ENCODE measurements around the gene PUS3. TPM values are rescaled to one million over a fixed set of nuclear protein-coding genes. Genes with fewer than 3 reads are reported as not detected.
"Not testable (repeated sequence)": the region's sequence is repeated elsewhere in the genome, so short reads cannot be mapped to it uniquely, and the experiment has no call there.

Gene PUS3
- polyA plus RNA-seq, 1 donor from 2014 or later, result 10.0 TPM

- peaks cover 0 to 7% (median 4%) of the 10 kb centered on the region in 3 donors for H3K4me1 Mint-ChIP-seq
- H3K4me3 Mint-ChIP-seq, result no peak overlapping the region
- H3K9me3 Mint-ChIP-seq, result peaks cover 2 to 12% (median 5%) of the 10 kb centered on the region in 3 donors
- H3K27me3 Mint-ChIP-seq, result no peaks in the 10 kb centered on the region
- no peak overlapping the region for H3K27ac Mint-ChIP-seq
- peaks cover 2% of the 10 kb centered on the region for H3K36me3 Mint-ChIP-seq
Observed at GRCh38 chr11:125874556-125875124, 28.4 kb downstream of the PUS3 start.

GRCh38 chr11:125873881-125874555 lies 29.0 kb downstream of the PUS3 start:
- Mint-ChIP-seq H3K36me3 (peaks cover 2% of the 10 kb centered on the region), H3K9me3 (peaks cover 2 to 12% (median 5%) of the 10 kb centered on the region in 3 donors), H3K27me3 (no peaks in the 10 kb centered on the region), H3K4me1 (peaks cover 0 to 7% (median 4%) of the 10 kb centered on the region in 3 donors), H3K4me3 (no peak overlapping the region), H3K27ac (no peak overlapping the region)

- Mint-ChIP-seq H3K9me3 (peaks cover 2 to 12% (median 5%) of the 10 kb centered on the region in 3 donors), H3K27me3 (no peaks in the 10 kb centered on the region), H3K27ac (no peak overlapping the region), H3K4me1 (peaks cover 0 to 7% (median 4%) of the 10 kb centered on the region in 3 donors), H3K36me3 (peaks cover 2% of the 10 kb centered on the region), H3K4me3 (peak overlapping the region in 1 of 4 donors; percentile 15)
Observed at GRCh38 chr11:125872138-125872491, 30.9 kb downstream of the PUS3 start.

- Mint-ChIP-seq H3K4me3 (no peak overlapping the region), H3K27me3 (no peaks in the 10 kb centered on the region), H3K27ac (no peak overlapping the region), H3K36me3 (peaks cover 2% of the 10 kb centered on the region), H3K9me3 (peaks cover 2 to 12% (median 5%) of the 10 kb centered on the region in 3 donors), H3K4me1 (peaks cover 0 to 7% (median 4%) of the 10 kb centered on the region in 3 donors)
Observed at GRCh38 chr11:125871391-125872137, 31.4 kb downstream of the PUS3 start.

GRCh38 chr11:125869521-125869920 lies 33.5 kb downstream of the PUS3 start:
- no peak overlapping the region for H3K4me3 Mint-ChIP-seq
- H3K4me1 Mint-ChIP-seq, result peaks cover 0 to 7% (median 2%) of the 10 kb centered on the region in 3 donors
- H3K9me3 Mint-ChIP-seq, result peaks cover 2 to 12% (median 5%) of the 10 kb centered on the region in 3 donors
- no peaks in the 10 kb centered on the region for H3K27me3 Mint-ChIP-seq
- H3K36me3 Mint-ChIP-seq, result peaks cover 2% of the 10 kb centered on the region
- no peak overlapping the region for H3K27ac Mint-ChIP-seq

- H3K4me3 Mint-ChIP-seq, H3K36me3 Mint-ChIP-seq, H3K27me3 Mint-ChIP-seq, H3K9me3 Mint-ChIP-seq, H3K27ac Mint-ChIP-seq, H3K4me1 Mint-ChIP-seq: not testable (repeated sequence)
Observed at GRCh38 chr11:125865354-125865753, 37.7 kb downstream of the PUS3 start.

GRCh38 chr11:125862786-125863185 lies 40.2 kb downstream of the PUS3 start:
- H3K36me3 Mint-ChIP-seq, H3K4me1 Mint-ChIP-seq, H3K4me3 Mint-ChIP-seq, H3K27me3 Mint-ChIP-seq, H3K9me3 Mint-ChIP-seq, H3K27ac Mint-ChIP-seq: not testable (repeated sequence)

GRCh38 chr11:125857670-125858069 lies 45.3 kb downstream of the PUS3 start:
- peaks cover 3 to 20% (median 6%) of the 10 kb centered on the region in 3 donors for H3K9me3 Mint-ChIP-seq
- not testable (repeated sequence) for H3K4me1 Mint-ChIP-seq, H3K27me3 Mint-ChIP-seq, H3K27ac Mint-ChIP-seq, H3K4me3 Mint-ChIP-seq, H3K36me3 Mint-ChIP-seq

- H3K4me1 Mint-ChIP-seq, result no peaks in the 10 kb centered on the region
- H3K36me3 Mint-ChIP-seq, result peaks cover 2% of the 10 kb centered on the region
- H3K27me3 Mint-ChIP-seq, result peaks cover 3% of the 10 kb centered on the region
- no peak overlapping the region for H3K27ac Mint-ChIP-seq
- H3K4me3 Mint-ChIP-seq, result no peak overlapping the region
- peaks cover 9 to 24% (median 20%) of the 10 kb centered on the region in 3 donors for H3K9me3 Mint-ChIP-seq
Observed at GRCh38 chr11:125846188-125846587, 56.8 kb downstream of the PUS3 start.

Other genes starting within 250 kb of the PUS3 start
- not detected for gene ACRV1, start 222.4 kb downstream of the PUS3 start, polyA plus RNA-seq
- gene PATE1, start 156.9 kb downstream of the PUS3 start, polyA plus RNA-seq, result not detected
- not detected for gene PATE2, start 124.4 kb downstream of the PUS3 start, polyA plus RNA-seq
- not detected for gene PATE3, start 115.1 kb downstream of the PUS3 start, polyA plus RNA-seq
- not detected for gene PATE4, start 69.9 kb downstream of the PUS3 start, polyA plus RNA-seq
- 12.5 TPM for gene HYLS1, start 15.5 kb downstream of the PUS3 start, polyA plus RNA-seq
- gene DDX25, start 1.3 kb upstream of the PUS3 start, polyA plus RNA-seq, result 0.08 TPM
- not detected for gene VSIG10L2, start 42.8 kb upstream of the PUS3 start, polyA plus RNA-seq
- not detected for gene CDON, start 159.7 kb upstream of the PUS3 start, polyA plus RNA-seq